ENCODE measurements around the gene GMPPA.

GMPPA gene

DNA sequence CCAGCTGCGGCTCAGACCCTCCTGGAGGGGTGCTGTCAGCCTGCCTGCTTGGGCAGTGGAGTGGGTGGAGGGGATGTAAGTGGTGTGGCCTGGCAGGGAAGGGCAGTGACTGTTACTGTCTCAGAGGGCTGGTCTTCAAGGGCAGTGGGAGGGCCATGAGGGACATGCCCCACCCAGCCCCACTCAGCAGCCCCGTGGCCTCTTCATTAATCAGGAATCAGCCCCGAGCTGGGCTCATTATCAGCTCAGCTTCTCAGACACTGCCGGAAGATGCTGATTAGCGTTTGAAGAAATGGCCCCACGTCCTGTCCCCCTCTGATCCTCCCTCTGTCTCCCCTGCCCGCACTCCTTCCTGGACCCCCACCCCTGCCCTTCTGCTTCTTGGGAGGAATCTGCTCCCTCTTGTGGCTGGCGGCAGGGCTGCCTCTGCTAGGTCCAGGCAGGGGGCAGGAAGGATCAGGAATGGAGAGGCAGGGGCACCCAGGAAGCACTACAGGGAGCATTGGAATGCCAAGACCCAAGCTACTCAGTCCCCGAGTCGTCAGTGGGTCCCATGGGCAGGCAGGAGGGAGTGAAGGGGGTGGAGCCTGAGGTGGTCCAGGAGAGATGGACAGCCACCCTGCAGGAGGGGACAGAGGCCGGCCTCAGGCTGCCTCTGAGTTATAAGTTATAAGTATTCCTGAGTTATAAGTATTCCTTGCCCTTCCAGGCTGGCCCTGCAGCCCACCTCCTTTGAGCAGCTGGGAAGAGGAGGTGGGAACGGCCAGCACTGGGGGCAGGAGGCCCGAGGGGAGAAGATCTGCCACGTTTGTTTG lies 22.6 kb downstream of the GMPPA start:
- peaks cover 0 to 32% (median 0%) of the 10 kb centered on the region in 11 experiments; a peak in 6 of 22 replicates for H4K20me1 ChIP-seq
- no peaks in the 10 kb centered on the region for H3K36me3 ChIP-seq
- H3K9me3 ChIP-seq (replicated peaks in 1 of 11), result no peaks in the 10 kb centered on the region
- H3K4me2 ChIP-seq, result peak overlapping the region in 10 of 11 experiments; percentile 24 to 66 (median 35); a peak in 17 of 22 replicates
- H3K27me3 ChIP-seq, result peaks cover 49 to 60% (median 53%) of the 10 kb centered on the region in 11 experiments
- no peak overlapping the region for H3K27ac ChIP-seq
- peaks cover 19 to 57% (median 43%) of the 10 kb centered on the region in 10 experiments for H3K4me1 ChIP-seq
- peak overlapping the region in 1 of 11 experiments; percentile 5; a peak in 1 of 22 replicates for H3K9ac ChIP-seq
- TF ChIP-seq Cebpa-rat (IDR thresholded peaks at IDR 0.05), result no peak
- H3K4me3 ChIP-seq, result no peak overlapping the region

DNA sequence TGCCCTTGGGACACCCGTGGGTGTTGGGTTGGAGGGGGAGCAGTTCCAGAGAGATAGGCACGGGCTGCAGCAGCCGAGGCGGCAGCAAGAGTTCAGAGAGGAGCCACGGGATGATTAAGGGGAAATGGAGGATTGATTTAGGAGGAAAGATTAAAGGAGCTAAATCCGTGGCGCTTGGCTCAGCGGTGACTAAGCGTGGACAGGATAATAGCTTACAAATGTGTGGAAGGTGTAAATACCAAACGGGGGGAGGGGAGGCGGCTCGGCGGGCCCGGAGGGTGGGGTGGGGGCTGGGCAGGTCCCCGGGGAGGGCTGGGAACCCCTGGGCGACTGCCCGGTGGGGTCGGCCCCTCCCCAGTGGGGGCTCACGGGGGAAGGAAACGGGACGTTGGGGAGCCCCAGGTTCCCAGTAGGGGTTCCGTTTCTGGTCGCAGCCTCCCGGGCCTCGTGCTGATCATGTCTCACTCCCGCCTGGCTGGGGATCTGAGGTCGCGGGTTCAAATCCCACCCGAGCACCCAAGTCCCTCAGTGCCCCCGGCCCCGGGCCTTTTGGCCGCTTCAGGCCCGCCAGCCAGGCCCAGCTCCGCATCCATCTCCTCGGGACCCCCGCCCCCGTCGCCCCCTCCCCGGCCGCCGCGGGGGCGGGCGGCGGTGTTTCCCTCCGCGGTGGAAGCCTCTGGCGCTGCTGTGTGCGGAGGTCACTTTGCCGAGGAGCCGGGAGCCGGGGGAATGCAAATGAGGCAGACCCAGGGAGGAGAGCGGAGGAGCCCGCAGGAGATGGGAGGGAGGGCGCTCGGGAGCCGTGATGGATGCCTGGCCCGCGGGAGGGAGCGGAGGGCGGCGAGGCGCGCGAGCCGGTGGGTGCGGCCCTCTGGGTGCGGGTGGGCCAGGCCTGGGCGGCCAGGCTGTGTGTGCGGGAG lies 23.7 kb downstream of the GMPPA start:
- H3K9ac ChIP-seq, result peak overlapping the region in 1 of 11 experiments; percentile 31; a peak in 1 of 22 replicates
- H3K4me2 ChIP-seq, result peak overlapping the region; percentile 30 to 66 (median 50); a peak in 19 of 22 replicates
- H3K4me1 ChIP-seq, result peaks cover 9 to 46% (median 32%) of the 10 kb centered on the region in 10 experiments
- TF ChIP-seq Cebpa-rat (IDR thresholded peaks at IDR 0.05), result no peak
- H3K36me3 ChIP-seq, result no peaks in the 10 kb centered on the region
- no peak overlapping the region for H3K27ac ChIP-seq
- no peaks in the 10 kb centered on the region for H3K9me3 ChIP-seq (replicated peaks in 1 of 11)
- peaks cover 0 to 32% (median 0%) of the 10 kb centered on the region in 11 experiments; a peak in 8 of 22 replicates for H4K20me1 ChIP-seq
- no peak overlapping the region for H3K4me3 ChIP-seq
- H3K27me3 ChIP-seq, result peaks cover 60 to 71% (median 64%) of the 10 kb centered on the region in 11 experiments

DNA sequence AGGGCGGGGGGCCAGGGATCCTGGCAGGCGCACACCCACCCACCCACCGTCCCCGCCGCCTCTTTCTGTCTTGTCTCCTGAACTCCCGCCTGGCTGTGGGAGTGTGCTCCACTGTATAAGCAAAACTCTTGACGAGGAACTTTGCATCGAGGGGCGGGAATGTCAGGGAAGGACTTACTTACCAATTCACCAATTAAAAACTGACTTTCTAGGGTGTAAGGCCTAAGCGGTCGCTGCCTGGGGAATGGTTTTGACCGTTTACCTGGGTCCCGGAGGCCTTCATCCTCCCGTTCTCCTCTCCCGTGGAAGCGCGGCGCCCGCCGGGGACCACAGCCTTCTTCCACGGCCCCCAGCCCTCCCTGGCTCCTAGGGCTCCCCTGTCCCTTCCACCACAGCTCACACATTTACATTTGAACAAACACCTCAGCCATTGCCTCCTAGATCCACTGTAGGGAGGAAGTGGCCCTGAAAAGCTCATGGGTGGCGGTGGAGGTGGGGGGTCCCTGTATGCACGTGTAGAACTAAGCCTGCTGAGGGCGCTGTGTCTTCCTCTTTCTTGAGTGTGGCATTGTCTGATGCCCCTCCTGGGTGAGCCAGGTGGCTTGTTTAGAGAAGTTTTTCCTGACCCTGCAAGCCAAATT lies 24.5 kb downstream of the GMPPA start:
- H3K27me3 ChIP-seq, result peaks cover 68 to 79% (median 72%) of the 10 kb centered on the region in 11 experiments
- H3K9me3 ChIP-seq (replicated peaks in 1 of 11), result no peaks in the 10 kb centered on the region
- no peak overlapping the region for H3K4me3 ChIP-seq
- H3K27ac ChIP-seq, result no peak overlapping the region
- H4K20me1 ChIP-seq, result peaks cover 0 to 37% (median 0%) of the 10 kb centered on the region in 11 experiments; a peak in 8 of 22 replicates
- H3K36me3 ChIP-seq, result no peaks in the 10 kb centered on the region
- H3K9ac ChIP-seq, result no peak overlapping the region
- TF ChIP-seq Cebpa-rat (IDR thresholded peaks at IDR 0.05), result no peak
- peak overlapping the region; percentile 27 to 60 (median 50); a peak in 19 of 22 replicates for H3K4me2 ChIP-seq
- H3K4me1 ChIP-seq, result peaks cover 6 to 38% (median 25%) of the 10 kb centered on the region in 10 experiments; a peak in 18 of 20 replicates

DNA sequence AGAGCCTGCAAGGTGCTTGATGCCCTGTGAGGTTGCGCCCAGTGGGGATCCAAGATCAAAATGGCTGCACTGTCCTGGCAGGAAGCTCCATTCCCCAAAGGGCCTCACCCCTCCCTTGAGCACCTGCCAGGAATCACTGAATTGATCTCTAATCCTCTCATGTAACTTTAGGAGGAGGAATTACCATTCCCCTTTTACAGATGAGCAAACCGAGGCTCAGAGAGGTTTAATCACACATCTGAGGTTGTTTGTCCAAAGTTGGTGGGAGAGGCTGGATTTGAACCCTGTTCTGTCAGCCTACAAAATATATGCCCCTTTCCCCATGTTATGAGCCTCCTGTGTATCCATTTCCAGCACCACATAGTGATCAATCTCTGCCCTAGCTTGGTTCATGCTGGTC lies 26.1 kb downstream of the GMPPA start:
- Histone ChIP-seq H3K4me3 (no peak overlapping the region), H3K9ac (no peak overlapping the region), H3K9me3 (replicated peaks in 1 of 11) (no peaks in the 10 kb centered on the region), H4K20me1 (peaks cover 0 to 46% (median 0%) of the 10 kb centered on the region in 11 experiments; a peak in 8 of 22 replicates), H3K27ac (no peak overlapping the region), H3K4me2 (no peak overlapping the region), H3K27me3 (peaks cover 84 to 96% (median 89%) of the 10 kb centered on the region in 11 experiments), H3K36me3 (no peaks in the 10 kb centered on the region), H3K4me1 (peaks cover 6 to 36% (median 27%) of the 10 kb centered on the region in 10 experiments; a peak in 18 of 20 replicates)
- no peak for TF ChIP-seq Cebpa-rat (IDR thresholded peaks at IDR 0.05)

DNA sequence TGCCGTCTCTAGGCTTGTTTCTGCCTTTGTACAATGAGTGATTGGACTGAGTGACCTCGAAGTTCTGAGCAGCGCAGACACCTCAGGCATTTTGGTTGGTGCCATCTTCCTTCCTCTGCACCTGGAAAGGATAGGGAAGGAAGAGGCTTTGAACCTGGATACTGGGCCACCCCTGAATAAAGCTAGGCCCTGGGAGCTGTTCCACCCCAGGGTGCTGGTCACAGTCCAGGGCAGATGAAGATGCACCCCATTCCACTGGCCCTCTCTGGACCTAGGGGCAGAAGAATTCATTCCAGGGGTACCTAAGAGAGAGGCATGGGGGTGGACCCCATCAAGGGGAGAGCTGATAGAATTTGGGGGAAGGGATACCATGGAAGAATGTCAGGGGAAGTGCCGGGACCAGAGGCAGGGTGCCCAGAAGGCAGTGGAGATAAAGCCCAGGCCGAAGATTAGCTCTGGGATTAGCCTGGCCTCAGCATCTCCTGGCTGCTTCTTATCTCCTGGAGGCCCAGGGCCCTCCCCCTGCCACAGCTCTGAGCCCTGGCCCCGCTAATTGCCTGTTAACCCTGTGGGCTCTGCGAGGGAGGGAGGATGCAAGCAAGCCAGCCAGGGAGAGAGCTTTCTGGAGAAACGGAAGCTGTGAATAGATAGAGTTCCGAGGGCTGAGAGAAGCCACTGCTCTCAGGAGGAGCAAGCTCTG lies 27.0 kb downstream of the GMPPA start:
- Histone ChIP-seq H3K9ac (no peak overlapping the region), H3K36me3 (no peaks in the 10 kb centered on the region), H3K27me3 (peaks cover 85 to 94% (median 91%) of the 10 kb centered on the region in 11 experiments), H4K20me1 (peaks cover 0 to 38% (median 0%) of the 10 kb centered on the region in 11 experiments; a peak in 8 of 22 replicates), H3K4me2 (no peak overlapping the region), H3K9me3 (replicated peaks in 1 of 11) (no peaks in the 10 kb centered on the region), H3K27ac (no peak overlapping the region), H3K4me3 (no peak overlapping the region), H3K4me1 (peaks cover 6 to 36% (median 30%) of the 10 kb centered on the region in 10 experiments; a peak in 18 of 20 replicates)
- no peak for TF ChIP-seq Cebpa-rat (IDR thresholded peaks at IDR 0.05)

DNA sequence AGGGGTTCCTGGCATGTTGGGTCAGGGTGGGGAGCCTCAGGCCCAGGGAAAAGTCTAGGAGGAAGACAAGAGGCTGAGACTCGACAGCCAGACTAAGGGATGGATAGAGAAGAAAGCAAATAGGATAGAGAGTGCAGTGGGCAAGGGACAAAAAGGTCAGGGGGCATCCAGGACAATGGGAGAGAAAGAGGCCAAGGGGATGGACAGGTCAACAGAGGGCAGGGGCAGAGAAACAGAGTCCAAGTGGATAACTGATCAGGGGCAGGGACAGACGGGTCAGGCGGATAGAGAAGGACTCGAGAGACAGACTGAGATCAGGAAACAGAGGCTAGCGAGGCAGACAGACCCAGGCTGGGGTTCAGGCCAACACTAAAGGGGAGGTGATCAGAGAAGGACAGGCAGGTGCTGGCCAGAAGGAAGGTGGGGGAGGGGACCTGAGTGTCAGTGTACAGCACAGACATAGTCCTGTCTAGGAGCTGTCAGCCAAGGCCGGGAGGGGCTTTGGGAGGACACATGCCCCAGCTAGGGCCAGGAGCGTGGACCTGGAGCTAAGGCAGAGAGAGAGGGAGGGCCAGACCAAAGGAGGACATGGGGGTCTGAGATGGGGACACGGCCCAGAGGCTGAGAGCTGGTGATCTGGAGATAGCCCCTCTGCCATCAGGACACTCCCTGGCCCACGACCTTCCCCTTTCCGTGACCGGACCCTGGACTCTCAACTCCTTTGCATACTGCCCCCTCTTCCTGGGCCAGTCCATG lies 27.8 kb downstream of the GMPPA start:
- Histone ChIP-seq H4K20me1 (peaks cover 0 to 37% (median 0%) of the 10 kb centered on the region in 11 experiments; a peak in 8 of 22 replicates), H3K9ac (no peak overlapping the region)

DNA sequence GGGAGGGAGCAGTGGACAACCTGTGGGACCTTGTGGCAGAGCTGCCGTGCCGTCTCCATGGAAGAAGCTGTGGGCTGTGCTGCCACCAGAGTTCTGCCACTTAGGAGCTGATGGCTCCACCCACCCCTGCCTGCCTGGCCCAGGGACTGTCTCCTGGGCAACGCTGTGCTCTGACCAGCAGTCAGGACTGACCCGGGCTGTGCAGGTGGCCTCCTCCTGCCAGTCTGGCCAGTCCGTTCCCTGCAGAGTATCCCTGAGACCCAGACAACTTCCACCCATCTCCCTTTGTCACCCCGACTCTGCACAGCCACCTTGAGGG lies 28.3 kb downstream of the GMPPA start:
- peaks cover 5 to 23% (median 18%) of the 10 kb centered on the region in 10 experiments; a peak in 18 of 20 replicates for H3K4me1 ChIP-seq
- no peak overlapping the region for H3K4me2 ChIP-seq
- peaks cover 0 to 37% (median 0%) of the 10 kb centered on the region in 11 experiments; a peak in 8 of 22 replicates for H4K20me1 ChIP-seq
- no peaks in the 10 kb centered on the region for H3K9me3 ChIP-seq (replicated peaks in 1 of 11)
- no peak overlapping the region for H3K4me3 ChIP-seq
- no peak for TF ChIP-seq Cebpa-rat (IDR thresholded peaks at IDR 0.05)
- no peaks in the 10 kb centered on the region for H3K36me3 ChIP-seq
- H3K27me3 ChIP-seq, result peaks cover 71 to 80% (median 79%) of the 10 kb centered on the region in 11 experiments
- no peak overlapping the region for H3K27ac ChIP-seq
- H3K9ac ChIP-seq, result no peak overlapping the region

More for the DNA sequence above, 27.8 kb downstream of the GMPPA start:
- Histone ChIP-seq H3K4me1 (peaks cover 6 to 29% (median 23%) of the 10 kb centered on the region in 10 experiments; a peak in 18 of 20 replicates), H3K27ac (no peak overlapping the region), H3K36me3 (no peaks in the 10 kb centered on the region), H3K4me3 (no peak overlapping the region), H3K4me2 (no peak overlapping the region), H3K27me3 (peaks cover 77 to 86% (median 85%) of the 10 kb centered on the region in 11 experiments), H3K9me3 (replicated peaks in 1 of 11) (no peaks in the 10 kb centered on the region)
- TF ChIP-seq Cebpa-rat (IDR thresholded peaks at IDR 0.05), result no peak
